ENCODE results near the gene IMPDH2.

The IMPDH2 gene

GRCh38 chr3:49028673-49029562 is at the start of gene IMPDH2:
Gene IMPDH2 (minus strand): TSS chr3:49029398. CDS start chr3:49029350, 48 bp downstream.
- peak; percentile 68 for DNase-seq

DNA sequence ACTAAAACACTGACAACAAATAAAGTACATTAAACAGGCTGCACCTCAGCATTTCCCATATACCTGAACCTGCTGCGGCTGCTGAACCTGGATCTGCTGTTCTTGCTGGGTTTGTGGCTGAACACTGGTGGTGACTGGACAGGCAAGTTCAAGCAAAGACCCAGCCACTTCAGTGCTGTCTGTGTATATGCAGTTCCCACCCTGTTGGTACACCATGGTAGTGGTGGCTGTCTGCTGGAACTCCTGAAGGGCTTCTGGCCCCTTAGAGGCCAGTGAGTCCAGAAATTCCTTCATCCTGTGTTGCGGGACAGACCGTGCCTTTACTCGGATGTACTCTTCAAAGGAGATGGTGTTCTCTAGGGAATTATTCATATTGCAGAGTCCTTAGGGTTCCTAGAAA is 47.4 kb upstream of the IMPDH2 start:
- DNase-seq, result no peak

GRCh38 chr3:49076116-49076515 is 46.9 kb upstream of the IMPDH2 start:
- DNase-seq, result no peak

DNA sequence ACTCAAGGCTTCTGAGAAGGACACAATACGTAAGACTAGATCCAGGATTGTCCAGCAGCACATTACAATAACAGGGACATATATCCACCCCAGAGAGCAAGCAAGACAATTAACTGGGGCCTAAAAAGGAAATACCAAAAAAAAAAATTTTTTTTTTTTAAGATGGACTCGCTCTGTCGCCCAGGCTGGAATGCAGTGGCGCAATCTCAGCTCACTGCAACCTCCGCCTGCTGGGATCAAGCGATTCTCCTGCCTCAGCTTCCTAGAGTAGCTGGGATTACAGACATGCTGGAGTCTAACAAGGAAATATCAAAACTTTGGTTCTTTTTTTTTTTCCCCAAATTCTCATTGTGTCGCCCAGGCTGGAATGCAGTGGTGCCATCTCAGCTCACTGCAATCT is 28.8 kb upstream of the IMPDH2 start:
- no peak for DNase-seq

GRCh38 chr3:49057268-49057667 is 28.1 kb upstream of the IMPDH2 start:
- no peak for DNase-seq

GRCh38 chr3:49054344-49054862 is 25.2 kb upstream of the IMPDH2 start:
- DNase-seq, result no peak

- no peak for DNase-seq
Observed at GRCh38 chr3:49053543-49053942, 24.3 kb upstream of the IMPDH2 start.

DNA sequence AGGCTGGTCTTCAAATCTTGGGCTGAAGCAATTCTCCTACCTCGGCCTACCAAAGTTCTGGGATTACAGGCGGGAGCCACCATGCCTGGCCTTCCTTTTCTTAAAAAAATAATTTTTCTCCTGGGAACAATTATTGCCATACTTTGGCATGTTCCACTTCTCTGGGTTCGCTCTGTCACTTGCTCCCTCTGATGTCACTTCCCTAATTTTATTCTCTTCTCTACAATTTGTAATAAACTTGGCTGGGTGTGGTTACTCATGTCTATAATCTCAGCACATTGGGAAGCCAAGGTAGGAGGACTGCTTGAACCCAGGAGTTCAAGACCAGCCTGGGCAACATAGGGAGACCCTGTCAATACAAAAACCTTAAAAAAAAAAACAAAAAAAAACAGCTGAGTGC is 6.1 kb upstream of the IMPDH2 start:
- no peak for DNase-seq

- DNase-seq, result no peak
Observed at GRCh38 chr3:49034650-49035049, 5.5 kb upstream of the IMPDH2 start.

- no peak for DNase-seq
Observed at GRCh38 chr3:49032646-49033304, 3.6 kb upstream of the IMPDH2 start.

DNA sequence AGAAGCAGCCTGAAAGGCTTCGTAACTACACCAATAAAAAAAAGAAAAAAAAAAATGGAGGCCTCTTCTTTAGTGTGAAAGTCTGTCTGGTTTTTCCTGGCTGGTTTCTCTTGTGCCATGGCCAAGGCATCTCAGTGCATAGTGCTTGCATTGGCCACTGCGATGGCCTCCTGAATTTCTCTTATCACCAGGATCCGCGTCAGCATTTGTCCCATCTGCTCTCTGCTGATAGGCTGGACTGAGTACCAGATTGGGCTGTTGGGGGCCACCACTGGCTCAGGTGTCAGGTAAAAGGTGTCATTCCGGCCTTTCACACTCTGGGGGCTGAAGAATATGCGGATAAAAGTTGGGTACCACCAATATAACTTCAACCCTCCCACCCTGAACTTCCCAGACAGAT is 1.1 kb upstream of the IMPDH2 start:
- no peak for DNase-seq

DNA sequence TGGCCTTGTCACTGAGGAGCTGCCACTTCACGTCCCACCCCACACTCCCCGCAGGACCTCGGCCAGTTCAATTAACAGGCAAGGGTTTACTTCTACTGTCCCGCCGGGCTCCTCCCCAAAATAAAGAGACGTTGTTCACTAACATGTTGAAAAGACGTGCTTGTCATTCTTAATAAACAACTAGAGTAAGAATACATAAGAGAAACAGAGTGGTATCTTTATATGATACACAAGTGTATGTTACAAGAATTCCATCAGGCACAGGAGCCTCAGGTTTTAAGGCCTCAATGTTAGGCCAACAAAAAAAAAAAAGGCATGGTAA is 326 bp upstream of the IMPDH2 start:
- DNase-seq, result no peak

- no peak for DNase-seq
Observed at GRCh38 chr3:49028298-49028672, 913 bp downstream of the IMPDH2 start.

GRCh38 chr3:49027634-49028033 is 1.6 kb downstream of the IMPDH2 start:
- no peak for DNase-seq

- no peak for DNase-seq
Observed at GRCh38 chr3:49026536-49026935, 2.7 kb downstream of the IMPDH2 start.

GRCh38 chr3:49025793-49026520 is 3.2 kb downstream of the IMPDH2 start:
- no peak for DNase-seq

GRCh38 chr3:49025005-49025792 is 4.0 kb downstream of the IMPDH2 start:
- DNase-seq, result no peak

- DNase-seq, result no peak
Observed at GRCh38 chr3:49024449-49024848, 4.7 kb downstream of the IMPDH2 start.

- no peak for DNase-seq
Observed at GRCh38 chr3:49023775-49024174, 5.4 kb downstream of the IMPDH2 start.

DNA sequence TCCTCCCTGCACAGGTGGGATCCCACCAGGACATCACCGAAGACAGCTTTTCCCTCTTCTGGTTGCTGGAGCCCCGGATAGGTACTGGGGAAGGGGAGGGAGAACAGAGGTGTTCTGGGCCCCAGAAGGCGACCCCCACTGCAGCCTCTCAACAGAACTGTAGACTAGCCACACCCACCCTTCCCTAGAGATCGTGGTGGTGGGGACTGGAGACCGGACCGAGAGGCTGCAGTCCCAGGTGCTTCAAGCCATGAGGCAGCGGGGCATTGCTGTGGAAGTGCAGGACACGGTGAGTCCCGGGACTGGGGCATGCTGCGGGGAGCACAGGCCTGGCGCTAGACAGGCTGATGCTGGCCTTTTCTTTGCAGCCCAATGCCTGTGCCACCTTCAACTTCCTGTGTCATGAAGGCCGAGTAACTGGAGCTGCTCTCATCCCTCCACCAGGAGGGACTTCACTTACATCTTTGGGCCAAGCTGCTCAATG is 6.5 kb downstream of the IMPDH2 start:
- no peak for DNase-seq

- DNase-seq, result peak; percentile 36
Observed at GRCh38 chr3:49021813-49022687, 7.1 kb downstream of the IMPDH2 start, which contains the start of gene NDUFAF3. Gene NDUFAF3 (plus strand): TSS chr3:49022121. CDS start chr3:49022145, 24 bp downstream.

All from NCI-H1694 treated with DMSO at 0.1 percent for 48 hours (cell line).